Stimulated activated CD4-positive, alpha-beta T cell treated with anti-CD3 and anti-CD28 coated beads, Interleukin-1b, Interleukin-23, amount 100 ng/mL, for 1 hour (primary cell): ENCODE data around the gene TTBK1.

Source experiments
- DNase-seq, 2 donors: peaks; one replicate each; pipeline ENCODE4 v3.0.0-alpha.2; 2020; ENCODE audit warnings: low read depth in 2 of 2

TTBK1 gene

GRCh38 chr6:43223175-43223574 lies 20.1 kb upstream of the TTBK1 start:
- no peak for DNase-seq

DNA sequence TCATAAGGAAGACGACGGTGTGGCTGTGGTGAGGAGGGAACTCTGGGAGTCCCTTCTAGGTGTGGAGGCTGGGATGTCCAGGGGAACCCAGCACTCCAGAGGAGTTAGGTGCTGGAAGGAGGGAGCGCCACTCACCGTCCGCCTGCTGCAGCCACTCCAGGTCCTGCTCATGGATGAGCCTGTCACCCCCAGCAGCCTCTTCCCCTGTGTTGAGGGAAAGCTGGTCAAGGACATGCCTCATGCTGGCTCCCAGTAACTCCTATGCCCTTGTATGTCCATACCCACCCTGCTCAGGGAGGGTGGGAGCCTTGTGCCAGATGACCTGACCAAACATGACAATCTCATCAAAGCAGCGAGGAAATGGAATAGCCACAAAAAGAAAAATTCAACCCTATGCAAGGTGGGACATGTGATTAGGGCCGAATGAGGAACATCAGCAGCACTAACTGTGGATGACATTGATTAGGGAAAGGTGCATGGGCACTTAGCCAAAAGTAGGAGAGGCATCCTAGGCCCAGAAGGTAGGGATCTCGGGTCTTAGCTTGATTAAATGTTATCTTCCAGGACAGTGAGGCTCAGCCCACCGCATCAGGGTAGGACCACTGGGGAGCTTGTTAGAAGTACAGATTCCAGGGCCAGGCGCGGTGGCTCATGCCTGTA lies 17.0 kb upstream of the TTBK1 start:
- no peak for DNase-seq

- peak; percentile 51 to 64 for DNase-seq
These were observed 14.1 kb upstream of the TTBK1 start, which contains the start of gene DNPH1 for GRCh38 chr6:43228951-43229802. TSS of gene DNPH1 (minus strand) at chr6:43229481. CDS start at chr6:43229456, 25 bp downstream.

- DNase-seq: no peak
These were observed 13.3 kb upstream of the TTBK1 start for GRCh38 chr6:43229803-43230620.

DNA sequence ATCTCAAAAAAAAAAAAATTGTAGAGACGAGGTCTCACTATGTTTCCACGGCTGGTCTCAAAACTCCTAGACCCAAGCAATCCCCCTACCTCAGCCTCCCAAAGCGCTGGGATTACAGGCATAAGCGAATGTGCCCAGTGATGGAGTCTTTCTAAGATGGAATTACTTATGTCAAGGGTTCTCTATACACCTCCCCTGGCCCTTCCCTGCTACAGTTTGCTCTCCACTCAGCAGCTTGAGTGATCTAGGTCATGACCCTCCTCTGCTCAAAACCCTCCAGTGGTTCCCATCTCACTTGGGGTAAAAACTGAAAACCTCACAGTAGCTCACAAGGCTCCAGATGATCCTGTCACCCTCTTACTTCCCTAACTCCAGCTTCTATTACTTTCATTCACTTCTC lies 12.2 kb upstream of the TTBK1 start:
- DNase-seq: no peak

DNA sequence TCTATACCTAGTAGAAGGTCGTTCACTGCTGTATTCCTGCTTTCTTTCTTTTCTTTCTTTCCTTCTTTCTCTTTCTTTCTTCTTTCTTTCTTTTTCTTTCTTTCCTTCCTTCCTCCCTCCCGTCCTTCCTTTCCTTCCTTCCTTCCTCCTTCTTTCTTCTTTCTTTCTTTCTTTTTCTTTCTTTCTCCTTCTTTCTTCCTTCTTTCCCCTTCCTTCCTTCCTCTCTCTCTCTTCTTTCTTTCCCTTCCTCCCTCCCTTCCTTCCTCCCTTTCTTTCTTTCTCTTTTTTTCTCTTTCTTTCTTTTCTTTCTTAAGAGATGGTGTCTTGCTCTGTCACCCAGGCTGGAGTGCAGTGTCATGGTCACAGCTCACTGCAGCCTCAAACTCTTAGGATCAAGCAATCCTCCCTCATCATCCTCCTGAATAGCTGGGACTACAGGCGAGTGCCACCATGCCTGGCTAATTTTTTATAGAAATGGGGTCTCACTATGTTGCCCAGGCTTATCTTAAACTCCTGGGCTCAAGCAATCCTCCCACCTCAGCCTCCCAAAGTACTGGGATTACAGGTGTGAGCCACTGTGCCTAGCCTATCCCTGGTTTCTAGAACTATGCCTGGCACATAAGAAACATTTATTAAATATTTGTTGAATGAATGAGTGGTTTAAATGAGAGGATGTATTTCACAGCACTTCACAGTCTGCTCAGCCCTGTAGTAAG lies 11.4 kb upstream of the TTBK1 start:
- DNase-seq: no peak

DNA sequence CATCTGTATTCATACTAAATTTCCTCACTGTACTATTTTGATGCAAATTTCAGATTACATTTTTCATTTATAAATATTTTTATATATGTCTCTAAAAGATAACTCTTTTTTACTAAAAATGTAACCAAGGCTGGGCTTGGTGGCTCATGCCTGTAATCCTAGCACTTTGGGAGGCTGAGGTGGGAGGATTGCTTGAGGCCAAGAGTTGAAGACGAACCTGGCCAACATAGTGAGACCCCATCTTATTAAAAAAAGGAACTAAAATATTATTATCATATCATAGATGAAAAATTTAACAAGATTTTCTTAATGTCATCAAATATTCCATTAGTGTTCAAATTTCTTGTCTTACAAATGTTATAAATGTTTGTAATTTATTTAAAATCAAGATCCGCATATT lies 7.4 kb upstream of the TTBK1 start:
- DNase-seq: no peak

- no peak for DNase-seq
These were observed 4.2 kb upstream of the TTBK1 start for GRCh38 chr6:43239054-43239453.

DNA sequence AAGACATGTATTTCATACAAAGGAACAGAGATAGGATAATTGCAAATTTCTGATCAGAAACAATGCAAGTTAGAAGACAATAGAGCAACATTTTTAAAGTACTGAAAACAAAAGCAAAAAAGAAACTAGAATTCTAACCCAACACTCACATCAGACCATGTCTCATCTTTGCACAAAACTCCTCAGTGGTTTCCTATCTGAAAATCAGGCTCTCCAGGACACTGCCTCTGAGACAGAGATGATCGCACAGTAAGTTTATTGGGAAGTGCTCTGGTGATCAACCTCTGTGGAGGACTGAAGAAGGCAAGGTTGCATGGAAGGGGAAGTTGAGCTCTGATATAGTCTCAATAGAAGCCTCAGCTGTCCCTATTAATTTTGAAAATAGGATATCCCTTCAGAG lies 2.3 kb upstream of the TTBK1 start:
- no peak for DNase-seq

DNA sequence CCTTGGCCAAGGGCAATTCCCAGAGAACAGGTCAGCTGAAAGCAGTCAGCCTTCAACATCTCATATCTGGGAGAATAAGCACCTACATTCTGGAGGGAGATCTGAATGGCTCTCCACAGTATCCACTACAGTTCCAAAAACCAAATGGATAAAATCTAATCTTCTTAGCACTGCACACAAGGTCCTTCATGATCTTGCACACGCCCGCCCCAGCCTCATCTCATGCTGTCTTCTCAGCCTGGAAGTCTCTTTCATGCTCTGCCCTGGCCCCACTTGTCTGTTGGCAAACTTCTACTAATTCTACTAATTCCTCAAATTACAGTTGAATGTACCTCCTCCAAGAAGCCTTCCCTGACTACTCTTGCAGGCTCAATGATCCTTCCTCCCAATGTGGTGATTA lies 1.8 kb upstream of the TTBK1 start:
- DNase-seq: no peak

DNA sequence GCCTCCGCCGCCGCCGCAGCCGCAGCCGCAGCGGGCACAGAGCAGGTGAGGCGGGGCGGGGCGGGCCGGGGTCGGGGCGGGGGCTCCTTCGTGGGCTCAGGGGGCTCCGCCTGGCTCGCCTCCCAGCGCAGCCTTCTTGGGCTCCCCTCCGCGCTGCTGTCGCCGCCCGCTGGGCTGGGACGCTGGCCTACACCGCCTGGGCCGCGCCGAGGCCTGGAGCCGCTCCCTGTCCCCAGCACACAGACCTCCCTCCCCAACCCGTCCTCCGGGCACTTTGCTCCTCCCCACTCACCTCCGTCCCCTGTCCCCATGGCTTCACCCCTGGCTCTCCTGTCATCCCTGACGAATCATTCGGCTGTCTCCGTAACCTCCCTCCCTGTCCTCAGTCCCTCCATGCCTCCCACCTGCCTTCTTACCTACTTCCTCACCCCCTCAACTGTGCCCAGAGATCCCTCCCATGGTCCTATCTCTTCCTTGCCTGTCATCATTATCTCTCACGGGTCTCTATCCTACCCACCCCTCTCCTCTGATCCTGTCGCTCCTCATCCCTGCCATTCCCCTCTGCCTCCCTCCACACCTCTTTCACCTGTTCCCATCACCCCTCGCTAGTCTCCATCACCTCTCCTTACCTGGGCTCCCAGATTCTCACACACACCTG lies 512 bp downstream of the TTBK1 start:
- no peak for DNase-seq

- no peak for DNase-seq
These were observed 3.2 kb downstream of the TTBK1 start for GRCh38 chr6:43246301-43247113.

DNA sequence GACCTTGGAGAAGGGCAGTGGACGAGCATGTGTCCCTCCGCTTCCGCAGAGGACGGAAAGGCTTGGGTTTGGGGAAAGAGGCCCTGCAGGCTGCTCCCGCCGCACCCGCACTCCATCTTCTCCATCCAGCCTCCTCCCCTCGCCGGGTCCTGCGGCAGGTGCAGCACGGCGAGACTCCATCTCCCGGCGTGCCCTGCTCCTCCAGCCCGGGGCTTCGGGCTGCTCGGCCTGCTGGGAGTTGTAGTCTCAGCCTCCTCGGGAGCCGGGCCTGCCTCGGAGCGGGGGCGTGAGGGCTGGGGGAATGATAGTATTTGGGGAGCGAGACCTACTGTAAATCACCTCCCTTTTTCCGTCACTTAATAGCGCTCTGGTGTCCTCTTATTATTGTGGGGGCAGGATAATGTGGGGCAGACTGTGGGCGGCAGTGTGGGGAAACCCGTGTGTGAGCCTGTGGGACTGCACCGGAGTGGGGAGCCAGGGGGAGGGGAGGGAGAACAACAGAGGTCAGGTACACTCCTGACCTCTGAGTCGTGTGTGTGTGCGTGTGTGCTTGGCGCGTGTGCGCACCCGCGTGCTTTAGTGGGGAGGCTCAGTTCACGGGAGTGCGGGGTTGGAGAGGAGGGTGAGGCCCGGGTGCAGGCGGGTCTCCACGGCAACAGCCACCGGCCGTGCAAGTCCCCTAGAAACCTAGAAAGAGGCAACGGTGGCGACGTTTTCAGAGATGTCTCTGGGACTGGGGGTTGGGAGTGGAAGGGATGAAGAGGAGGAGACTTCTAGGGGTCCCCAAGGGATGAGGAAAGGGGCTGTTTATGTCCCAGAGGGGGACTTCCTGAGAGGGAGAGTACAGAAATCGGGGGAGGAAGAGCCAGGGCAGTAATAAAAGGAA lies 4.1 kb downstream of the TTBK1 start:
- peak; percentile 47 to 60 for DNase-seq

- DNase-seq: no peak
These were observed 4.8 kb downstream of the TTBK1 start for GRCh38 chr6:43248101-43248500.

DNA sequence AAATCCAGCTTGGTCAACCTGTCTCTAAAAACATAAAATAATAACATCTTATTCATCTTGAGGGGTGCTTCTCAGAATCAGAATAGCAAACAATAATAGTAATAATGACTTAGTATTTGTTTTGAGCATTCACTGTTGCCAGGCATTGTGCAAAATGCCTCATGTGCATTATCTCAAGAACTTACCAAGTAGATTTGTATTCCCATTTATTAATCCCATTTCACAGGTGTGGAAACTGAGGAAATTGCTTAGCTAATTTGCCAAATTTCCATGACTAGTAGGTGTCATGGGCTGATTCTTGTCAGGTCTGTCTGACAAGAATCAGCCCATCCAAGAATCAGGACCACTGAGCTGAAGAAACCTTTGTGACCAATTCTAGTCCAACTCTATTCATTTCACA lies 5.5 kb downstream of the TTBK1 start:
- DNase-seq: no peak

DNA sequence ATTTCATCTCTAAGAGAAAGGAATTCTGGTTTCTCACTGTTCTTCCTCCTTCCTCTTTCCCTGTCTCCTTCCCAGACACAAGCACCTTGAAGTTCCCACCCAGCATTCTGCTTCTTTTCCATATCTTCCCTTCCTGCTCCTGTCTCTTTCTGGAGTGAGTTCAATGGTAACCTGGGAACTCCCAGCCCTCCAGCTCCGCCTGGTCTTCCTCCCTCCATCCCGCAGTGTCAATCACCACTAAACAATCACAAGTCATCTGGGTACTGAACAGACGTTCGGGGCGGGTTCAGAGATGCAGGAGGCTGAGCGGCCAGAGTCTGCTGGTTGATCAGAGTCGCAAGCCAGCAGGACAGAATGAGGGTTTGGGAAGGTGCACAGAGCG lies 7.7 kb downstream of the TTBK1 start:
- no peak for DNase-seq

GRCh38 chr6:43253401-43253800 lies 10.1 kb downstream of the TTBK1 start:
- DNase-seq: no peak

DNA sequence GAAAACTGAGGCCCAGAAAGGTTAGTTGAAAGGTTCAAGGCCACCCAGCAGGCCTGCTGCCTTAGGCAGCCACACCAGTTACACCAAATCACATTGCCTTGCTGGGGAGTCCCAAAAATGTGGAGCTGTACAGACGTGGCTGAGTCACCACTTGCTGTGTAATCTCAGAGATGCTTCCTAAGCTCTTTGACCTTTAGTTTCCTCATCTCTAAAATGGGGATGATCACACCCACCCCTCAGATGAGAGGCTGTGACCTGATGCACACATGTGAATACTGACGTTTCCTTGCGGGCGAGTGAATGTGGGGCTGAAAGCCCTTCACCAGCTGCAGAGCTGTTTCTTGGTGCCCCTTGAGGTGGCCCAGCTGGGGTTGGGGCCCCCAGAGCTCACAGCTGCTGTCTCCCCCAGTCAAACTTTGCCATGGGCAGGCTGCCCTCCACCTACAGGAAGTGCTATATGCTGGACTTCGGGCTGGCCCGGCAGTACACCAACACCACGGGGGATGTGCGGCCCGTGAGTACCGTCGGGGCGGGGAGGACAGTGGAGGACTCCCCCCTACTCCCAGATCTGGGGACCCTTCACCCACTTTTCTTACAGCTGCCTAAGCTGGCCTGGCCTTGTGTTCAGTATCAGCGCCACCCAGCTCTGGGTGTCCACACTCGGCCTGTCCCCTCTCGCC lies 11.0 kb downstream of the TTBK1 start:
- DNase-seq: no peak

DNA sequence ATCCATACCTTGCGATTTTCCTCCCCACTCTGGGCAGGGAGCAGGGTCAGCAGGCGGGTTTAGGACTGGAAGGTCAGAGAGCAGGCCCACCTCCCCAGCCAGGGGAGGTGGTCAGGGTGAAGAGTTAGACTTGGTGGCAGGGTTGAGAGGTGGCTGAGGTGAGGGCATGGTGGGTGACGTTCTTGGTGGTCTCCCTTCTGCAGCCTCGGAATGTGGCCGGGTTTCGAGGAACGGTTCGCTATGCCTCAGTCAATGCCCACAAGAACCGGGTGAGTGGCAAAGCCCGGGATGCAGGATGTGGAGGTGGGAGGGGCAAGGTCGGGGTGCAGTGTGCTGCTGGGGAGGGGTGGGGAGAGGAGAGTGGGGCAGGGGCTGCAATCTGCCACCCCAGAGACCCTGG lies 11.6 kb downstream of the TTBK1 start:
- DNase-seq: no peak
